Muscle layer of colon (tissue), 2 donors: ENCODE results near the gene MCUB.
"Not testable (repeated sequence)": the region's sequence is repeated elsewhere in the genome, so short reads cannot be mapped to it uniquely, and the experiment has no call there.

Source experiments
- H3K27ac ChIP-seq: one replicate; pipeline ENCODE4 v1.7.0; 2013; ENCODE audit warnings: low read depth, mild to moderate bottlenecking, low read length, moderate library complexity
- H3K27me3 ChIP-seq, 2 donors: one replicate each; pipeline ENCODE4 v1.7.0; 2013; ENCODE audit warnings: low read length in 2 of 2, mild to moderate bottlenecking in 2 of 2; ENCODE audit not compliant: insufficient read depth in 2 of 2, control insufficient read depth in 1 of 2
- H3K36me3 ChIP-seq: one replicate; pipeline ENCODE4 v1.7.0; 2013; ENCODE audit warnings: mild to moderate bottlenecking, low read length; ENCODE audit not compliant: insufficient read depth
- H3K4me1 ChIP-seq: one replicate; pipeline ENCODE4 v1.7.0; 2013; ENCODE audit warnings: mild to moderate bottlenecking, low read length; ENCODE audit not compliant: insufficient read depth
- H3K4me3 ChIP-seq, 2 donors: one replicate each; pipeline ENCODE4 v1.7.0; 2013; ENCODE audit warnings: low read length in 2 of 2, low read depth in 1 of 2, mild to moderate bottlenecking in 1 of 2, moderate library complexity in 1 of 2
- H3K9ac ChIP-seq: one replicate; pipeline ENCODE4 v1.7.0; 2013; ENCODE audit warnings: low read length
- H3K9me3 ChIP-seq: one replicate; pipeline ENCODE4 v1.7.0; 2013; ENCODE audit warnings: mild to moderate bottlenecking, low read length
- donor health status: abdominal sarcoma.
- donor health status: Adenocarcinoma of cecum.

MCUB gene

GRCh38 chr4:109665783-109666485 is 105.9 kb downstream of the MCUB start:
- Histone ChIP-seq H3K27me3 (no peaks in the 10 kb centered on the region), H3K4me1 (no peaks in the 10 kb centered on the region), H3K27ac (no peak overlapping the region), H3K36me3 (no peaks in the 10 kb centered on the region), H3K4me3 (no peak overlapping the region), H3K9me3 (no peaks in the 10 kb centered on the region), H3K9ac (no peak overlapping the region)

- Histone ChIP-seq H3K27me3 (no peaks in the 10 kb centered on the region), H3K4me1 (no peaks in the 10 kb centered on the region), H3K4me3 (no peak overlapping the region), H3K27ac (no peak overlapping the region), H3K9me3 (no peaks in the 10 kb centered on the region), H3K9ac (no peak overlapping the region), H3K36me3 (no peaks in the 10 kb centered on the region)
Measured at GRCh38 chr4:109671350-109671749, 111.3 kb downstream of the MCUB start.

GRCh38 chr4:109672169-109672930 is 112.3 kb downstream of the MCUB start:
- Histone ChIP-seq H3K4me1 (no peaks in the 10 kb centered on the region), H3K9ac (no peak overlapping the region), H3K4me3 (no peak overlapping the region), H3K27me3 (no peaks in the 10 kb centered on the region), H3K27ac (no peak overlapping the region), H3K36me3 (no peaks in the 10 kb centered on the region), H3K9me3 (no peaks in the 10 kb centered on the region)

- Histone ChIP-seq H3K36me3 (no peaks in the 10 kb centered on the region), H3K4me1 (no peaks in the 10 kb centered on the region), H3K9me3 (no peaks in the 10 kb centered on the region), H3K4me3 (no peak overlapping the region), H3K27ac (no peak overlapping the region), H3K27me3 (no peaks in the 10 kb centered on the region), H3K9ac (no peak overlapping the region)
Measured at GRCh38 chr4:109673303-109673702, 113.3 kb downstream of the MCUB start.

- Histone ChIP-seq H3K9me3 (no peaks in the 10 kb centered on the region), H3K4me1 (no peaks in the 10 kb centered on the region), H3K27me3 (no peaks in the 10 kb centered on the region), H3K27ac (no peak overlapping the region), H3K36me3 (no peaks in the 10 kb centered on the region), H3K4me3 (no peak overlapping the region), H3K9ac (no peak overlapping the region)
Measured at GRCh38 chr4:109675181-109675580, 115.1 kb downstream of the MCUB start.

GRCh38 chr4:109675843-109676242 is 115.8 kb downstream of the MCUB start:
- Histone ChIP-seq H3K27ac (no peak overlapping the region), H3K9ac (no peak overlapping the region), H3K4me3 (no peak overlapping the region), H3K27me3 (no peaks in the 10 kb centered on the region), H3K9me3 (no peaks in the 10 kb centered on the region), H3K4me1 (no peaks in the 10 kb centered on the region), H3K36me3 (no peaks in the 10 kb centered on the region)

GRCh38 chr4:109676886-109677285 is 116.8 kb downstream of the MCUB start:
- Histone ChIP-seq H3K27ac (no peak overlapping the region), H3K36me3 (no peaks in the 10 kb centered on the region), H3K9ac (no peak overlapping the region), H3K4me1 (no peaks in the 10 kb centered on the region), H3K27me3 (no peaks in the 10 kb centered on the region), H3K9me3 (no peaks in the 10 kb centered on the region), H3K4me3 (no peak overlapping the region)

- H3K4me1 ChIP-seq, H3K9me3 ChIP-seq, H3K4me3 ChIP-seq, H3K9ac ChIP-seq, H3K36me3 ChIP-seq, H3K27me3 ChIP-seq, H3K27ac ChIP-seq: not testable (repeated sequence)
Measured at GRCh38 chr4:109678472-109678871, 118.4 kb downstream of the MCUB start.

GRCh38 chr4:109678925-109679324 is 118.9 kb downstream of the MCUB start:
- H3K36me3 ChIP-seq, H3K4me1 ChIP-seq, H3K9me3 ChIP-seq, H3K27me3 ChIP-seq, H3K9ac ChIP-seq, H3K4me3 ChIP-seq, H3K27ac ChIP-seq: not testable (repeated sequence)

GRCh38 chr4:109682875-109683274 is 122.8 kb downstream of the MCUB start:
- no peak overlapping the region for H3K4me3 ChIP-seq
- H3K27ac ChIP-seq: no peak overlapping the region
- H3K9ac ChIP-seq: no peak overlapping the region
- H3K27me3 ChIP-seq: no peaks in the 10 kb centered on the region
- no peaks in the 10 kb centered on the region for H3K4me1 ChIP-seq
- H3K9me3 ChIP-seq: no peaks in the 10 kb centered on the region
- peaks cover 5% of the 10 kb centered on the region for H3K36me3 ChIP-seq

GRCh38 chr4:109683621-109684253 is 123.7 kb downstream of the MCUB start:
- no peak overlapping the region for H3K4me3 ChIP-seq
- peaks cover 5% of the 10 kb centered on the region for H3K36me3 ChIP-seq

More at GRCh38 chr4:109683621-109684253, 123.7 kb downstream of the MCUB start:
- H3K9ac ChIP-seq: no peak overlapping the region
- no peak overlapping the region for H3K27ac ChIP-seq
- no peaks in the 10 kb centered on the region for H3K27me3 ChIP-seq
- no peaks in the 10 kb centered on the region for H3K9me3 ChIP-seq
- H3K4me1 ChIP-seq: no peaks in the 10 kb centered on the region
